ENCODE results near the gene NHLRC4.

Gene NHLRC4, protein sequence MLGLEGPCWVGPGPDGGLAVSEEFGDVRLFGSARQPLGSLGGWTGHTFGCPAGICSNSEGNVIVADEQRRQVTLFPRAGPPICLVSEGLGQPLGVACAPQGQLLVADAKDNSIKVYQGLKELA

DNA sequence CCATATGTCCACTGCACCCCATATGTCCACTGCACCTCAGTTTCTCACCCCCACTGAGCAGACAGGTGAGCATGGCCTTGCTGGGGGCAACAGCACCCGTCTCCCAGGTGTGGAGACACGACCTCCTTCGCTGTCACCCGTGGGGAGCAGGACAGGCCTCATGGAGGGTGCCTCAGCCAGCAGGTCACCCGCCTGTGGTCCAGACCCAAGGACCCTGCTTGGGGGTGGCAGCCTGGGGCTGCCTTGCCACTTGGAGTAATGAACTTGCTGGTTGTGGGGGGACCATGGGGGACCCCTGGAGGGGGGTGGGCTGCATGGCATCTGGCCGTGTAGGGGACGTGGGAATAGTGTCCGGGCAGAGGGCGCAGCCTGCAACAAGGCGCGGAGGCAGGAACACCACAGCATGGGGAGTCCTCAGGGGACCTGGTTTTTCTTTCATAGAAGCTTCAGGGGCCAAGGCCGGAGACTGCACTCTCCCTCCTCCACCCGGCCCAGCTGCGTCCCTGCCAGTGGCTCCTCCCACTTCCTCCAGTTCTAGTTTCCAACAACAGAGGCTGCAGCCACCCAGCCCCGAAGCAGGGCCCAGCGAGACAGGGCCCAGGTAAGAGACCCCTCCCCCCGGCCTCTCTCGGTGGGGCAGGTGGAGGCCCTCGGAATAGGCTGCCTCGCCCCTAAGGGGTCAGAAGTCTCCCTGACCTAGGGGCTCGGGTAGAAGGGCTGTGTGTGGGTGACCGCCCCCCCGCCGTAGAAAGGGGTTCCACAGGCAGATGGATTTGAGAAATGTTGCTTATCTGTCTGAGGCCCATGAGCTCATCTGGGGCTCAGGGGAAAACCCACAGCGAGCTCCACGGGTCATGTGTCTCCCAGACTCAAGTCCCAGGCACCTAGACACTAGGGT lies at the start of gene NHLRC4:
Gene NHLRC4 (plus strand): TSS at position 531 of the 898 bp plus-strand sequence. CDS start 1,043 bp downstream, outside the sequence.
- DNase-seq: peak; percentile 45

DNA sequence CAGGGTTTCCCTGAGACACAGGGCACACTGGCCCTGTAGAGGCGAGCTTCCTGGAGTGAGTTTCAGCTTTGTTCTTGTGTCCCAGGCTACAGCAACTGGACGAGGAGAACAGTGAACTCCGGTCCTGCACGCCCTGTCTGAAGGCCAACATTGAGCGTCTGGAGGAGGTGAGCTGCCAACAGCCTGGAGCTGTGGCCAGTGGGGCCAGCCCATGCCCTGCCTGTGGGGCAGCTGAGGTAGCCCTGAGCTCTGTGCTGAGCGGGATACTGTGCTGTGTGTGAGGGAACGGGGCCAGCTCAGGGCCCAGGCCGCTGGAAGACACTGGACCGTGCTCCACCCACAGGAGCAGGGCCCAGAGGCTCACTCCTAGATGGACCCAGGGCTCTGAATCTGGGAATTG lies 47.9 kb upstream of the NHLRC4 start:
- no peak for DNase-seq

DNA sequence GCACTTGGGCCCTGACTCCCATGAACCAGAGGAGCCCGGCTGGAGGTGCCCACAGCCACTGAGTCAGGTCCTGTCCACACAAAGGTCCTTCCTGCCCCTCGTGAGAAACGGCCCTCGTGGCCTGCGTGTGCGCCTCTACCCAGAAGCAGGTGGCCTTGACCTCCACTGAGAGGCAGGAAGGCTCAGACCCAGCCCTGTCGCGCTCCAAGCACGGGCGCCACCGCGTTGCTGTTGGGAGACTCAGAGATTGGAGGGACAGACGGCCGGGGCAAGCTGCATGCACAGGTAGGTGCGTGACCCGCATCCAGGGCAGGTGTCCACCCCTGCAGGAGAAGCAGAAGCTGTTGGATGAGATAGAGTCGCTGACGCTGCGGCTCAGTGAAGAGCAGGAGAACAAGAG lies 47.4 kb upstream of the NHLRC4 start:
- DNase-seq: no peak

DNA sequence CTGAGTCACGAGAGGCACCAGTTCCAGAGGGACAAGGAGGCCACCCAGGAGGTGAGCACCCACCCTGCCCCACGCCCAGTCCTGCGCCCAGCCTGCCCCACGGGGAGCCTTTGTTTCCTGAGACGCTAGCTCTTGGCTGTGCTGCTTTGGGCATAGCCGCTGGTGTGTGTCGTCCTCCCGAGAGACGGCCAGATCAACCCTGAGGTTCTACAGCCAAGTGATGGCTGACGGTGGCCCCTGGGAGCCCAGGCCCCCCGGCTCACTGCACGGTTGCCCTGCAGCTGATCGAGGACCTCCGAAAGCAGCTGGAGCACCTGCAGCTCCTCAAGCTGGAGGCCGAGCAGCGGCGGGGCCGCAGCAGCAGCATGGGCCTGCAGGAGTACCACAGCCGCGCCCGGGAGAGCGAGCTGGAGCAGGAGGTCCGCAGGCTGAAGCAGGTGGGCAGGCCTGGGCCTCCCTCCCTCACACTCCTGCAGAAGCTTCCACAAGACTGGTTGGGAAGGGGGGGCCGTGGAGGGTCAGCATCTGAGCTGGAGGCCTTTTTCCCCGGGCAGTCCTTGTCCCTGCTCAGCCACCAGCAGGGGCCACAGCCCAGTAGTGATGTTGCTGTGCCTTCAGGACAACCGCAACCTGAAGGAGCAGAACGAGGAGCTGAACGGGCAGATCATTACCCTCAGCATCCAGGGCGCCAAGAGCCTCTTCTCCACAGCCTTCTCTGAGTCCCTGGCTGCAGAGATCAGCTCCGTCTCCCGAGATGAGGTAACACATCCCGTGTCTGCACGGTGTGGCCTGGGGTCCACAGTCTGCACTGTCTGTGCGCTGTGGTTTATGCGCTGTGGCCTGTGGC lies 46.7 kb upstream of the NHLRC4 start:
- DNase-seq: no peak

DNA sequence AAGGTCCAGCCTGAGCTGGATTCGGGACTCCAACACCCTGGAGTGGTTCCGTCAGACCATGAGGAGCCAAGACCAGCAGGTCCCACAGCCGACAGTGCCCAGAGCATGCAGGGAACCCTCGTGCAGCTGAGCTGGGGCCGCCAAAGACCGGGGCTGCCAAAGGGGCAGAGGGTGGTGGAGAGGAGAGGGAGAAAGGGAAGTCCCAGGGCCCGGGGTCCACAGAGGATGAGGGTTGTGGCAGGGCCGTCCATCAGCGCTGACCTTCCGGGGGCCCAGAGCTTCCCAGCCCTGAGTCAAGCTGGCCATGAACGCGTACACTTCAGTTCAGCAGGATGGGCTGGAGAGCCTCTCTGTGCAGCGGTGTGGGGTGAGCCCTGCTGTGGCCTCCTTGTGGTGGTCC lies 46.0 kb upstream of the NHLRC4 start:
- no peak for DNase-seq

DNA sequence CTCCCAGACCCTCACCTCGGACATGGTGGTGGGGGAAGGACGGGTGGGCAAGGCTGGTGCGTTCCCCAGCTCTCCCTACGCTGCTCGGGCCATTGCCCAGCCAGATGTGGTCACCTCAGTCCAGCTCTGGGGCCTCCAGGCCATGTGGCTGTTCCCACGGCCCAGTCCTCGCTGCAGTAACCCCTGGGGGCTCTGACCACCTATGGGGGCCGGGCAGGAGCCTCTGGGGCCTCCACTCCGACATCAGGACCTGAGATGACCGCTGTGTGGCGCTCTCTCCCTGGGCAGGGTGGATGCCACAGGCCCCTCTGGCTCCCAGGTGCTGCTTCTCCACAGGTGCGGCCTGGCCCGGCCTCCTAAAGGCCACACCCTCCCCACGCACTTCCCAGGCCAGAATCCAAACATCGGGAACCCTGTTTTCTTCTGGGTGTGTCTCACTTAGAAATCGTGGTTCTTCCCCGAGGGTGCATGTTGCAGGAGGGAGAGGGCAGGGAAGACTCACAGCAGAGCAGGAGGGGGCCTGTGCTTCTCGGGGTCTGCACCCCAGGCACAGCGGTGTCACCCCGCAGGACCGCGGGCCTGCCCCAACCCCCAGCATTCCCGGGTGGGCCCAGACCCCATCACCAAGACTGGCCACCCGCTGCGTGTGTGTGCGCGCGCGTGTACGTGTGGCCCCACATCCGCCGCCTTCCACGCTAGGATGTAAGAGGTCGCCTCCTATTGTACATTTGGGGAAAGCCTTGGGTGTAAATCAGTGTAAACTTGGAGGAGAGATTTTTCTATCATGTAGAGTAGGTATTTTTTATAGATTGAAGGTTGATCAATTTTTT lies 45.2 kb upstream of the NHLRC4 start:
- DNase-seq: no peak

DNA sequence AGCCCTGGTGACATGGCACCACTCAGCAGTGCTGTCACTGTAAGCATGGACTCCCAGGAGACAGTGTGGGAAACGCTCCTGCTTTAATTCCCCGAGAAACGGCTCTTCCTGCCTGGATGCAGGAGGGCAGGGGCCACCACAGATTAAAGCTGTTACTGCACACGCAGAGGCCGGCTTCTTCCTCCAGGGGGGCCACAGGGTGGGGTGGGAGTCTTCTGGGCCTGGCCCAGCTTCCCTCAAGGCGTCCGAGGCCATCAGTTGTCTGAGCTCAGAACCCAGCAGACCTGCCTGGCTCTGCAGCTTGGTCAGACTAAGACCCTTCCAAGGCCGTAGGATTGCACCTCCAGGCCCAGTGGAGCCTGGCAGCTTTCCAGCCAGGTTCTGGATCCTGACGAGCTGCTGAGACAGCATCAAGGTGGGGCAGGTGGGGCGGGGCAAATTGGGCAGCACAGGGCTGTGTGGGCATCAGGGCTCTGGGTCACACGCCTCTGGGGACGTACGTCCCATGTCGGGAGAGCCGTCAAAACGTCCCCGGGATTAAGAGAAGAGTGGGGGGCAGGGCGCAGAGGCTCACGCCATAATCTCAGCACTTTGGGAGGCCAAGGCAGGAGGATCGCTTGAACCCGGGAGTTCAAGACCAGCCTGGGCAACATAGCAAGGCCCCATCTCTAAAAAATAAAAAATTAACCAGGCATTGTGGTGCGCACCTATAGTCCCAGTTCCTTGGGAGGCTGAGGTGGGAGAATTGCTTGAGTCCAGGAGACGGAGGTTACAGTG lies 44.3 kb upstream of the NHLRC4 start:
- DNase-seq: no peak

DNA sequence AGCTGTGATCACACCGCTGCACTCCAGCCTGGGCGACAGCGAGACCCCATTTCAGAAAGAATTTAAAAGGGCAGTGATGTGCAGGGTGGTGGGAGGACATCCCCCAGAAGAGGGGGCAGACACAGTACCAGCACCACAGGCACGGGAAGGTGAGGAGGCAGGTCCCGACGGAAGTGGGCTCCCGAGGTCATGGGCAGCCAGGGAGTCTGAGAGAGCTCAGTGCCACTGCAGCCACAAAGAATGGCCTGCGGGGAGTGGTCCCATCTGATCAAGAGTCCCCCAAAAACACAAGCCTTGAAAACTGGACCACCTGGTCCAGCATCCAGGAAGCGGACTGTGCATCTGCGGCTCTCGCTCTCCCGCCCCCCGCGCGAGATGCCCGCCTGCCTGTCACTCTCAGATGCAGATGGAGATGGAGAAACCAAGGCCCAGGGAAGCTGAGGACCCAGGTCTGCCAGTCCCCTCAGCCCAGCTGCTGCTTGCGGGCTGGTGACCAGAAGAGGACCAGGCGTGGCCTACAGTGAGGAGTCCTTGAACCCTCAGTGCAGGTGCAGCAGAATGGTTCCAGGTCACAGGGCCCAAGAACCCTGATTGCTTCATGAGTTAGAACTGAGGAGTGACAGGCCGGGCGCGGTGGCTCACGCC lies 43.6 kb upstream of the NHLRC4 start:
- no peak for DNase-seq

DNA sequence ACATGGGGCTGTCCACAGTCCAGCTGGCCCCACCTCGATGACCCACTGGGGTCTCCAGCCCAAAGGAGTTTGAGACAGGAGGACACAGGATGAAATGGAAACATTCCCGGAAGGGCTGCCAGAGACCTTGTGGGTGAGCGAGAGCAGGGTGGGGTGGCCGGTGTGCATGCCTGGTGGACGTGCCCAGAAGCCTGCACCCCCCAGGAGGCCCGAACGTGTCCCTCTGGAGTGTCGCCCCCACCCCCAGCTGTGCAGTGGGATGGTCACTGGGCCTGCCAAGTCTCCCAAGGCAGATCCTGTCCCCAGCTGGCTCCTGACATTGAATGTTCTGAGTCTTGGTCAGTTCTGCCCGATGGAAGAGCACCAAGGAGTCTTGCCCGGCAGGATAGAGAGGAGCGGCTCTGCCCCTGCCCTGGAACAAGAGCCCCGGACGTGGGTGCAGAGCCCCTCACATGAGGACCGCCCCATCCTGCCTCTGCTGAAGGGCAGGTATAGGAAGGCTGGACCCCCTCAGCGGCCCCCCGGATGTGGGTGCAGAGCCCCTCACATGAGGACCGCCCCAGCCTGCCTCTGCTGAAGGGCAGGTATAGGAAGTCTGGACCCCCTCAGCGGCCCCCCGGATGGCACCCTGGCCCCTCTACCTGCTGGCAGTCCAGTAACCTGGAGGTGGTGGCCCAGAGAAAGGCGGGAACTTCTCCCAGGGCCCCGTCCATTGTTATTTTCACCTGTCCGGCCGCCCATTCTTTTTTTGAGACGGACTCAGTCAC lies 42.3 kb upstream of the NHLRC4 start:
- no peak for DNase-seq

DNA sequence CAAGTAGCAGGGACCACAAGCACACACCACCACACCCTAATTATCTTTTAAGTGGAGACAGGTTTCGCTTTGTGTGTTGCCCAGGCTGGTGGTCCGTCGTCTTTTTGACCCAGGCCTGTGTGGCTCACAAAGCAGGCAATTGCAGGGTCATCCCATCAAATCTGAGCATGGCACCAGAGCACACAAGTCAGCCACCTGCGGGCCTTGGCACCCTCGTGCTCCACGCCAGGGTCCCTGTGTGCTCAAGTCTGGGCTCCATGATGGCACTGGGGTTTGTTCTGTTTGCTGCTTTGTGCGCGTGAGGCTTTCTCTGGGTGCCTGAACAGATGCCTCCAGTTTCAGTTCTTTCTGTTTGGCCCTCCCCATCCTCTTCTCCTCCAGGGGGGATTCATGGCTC lies 41.7 kb upstream of the NHLRC4 start:
- DNase-seq: no peak

DNA sequence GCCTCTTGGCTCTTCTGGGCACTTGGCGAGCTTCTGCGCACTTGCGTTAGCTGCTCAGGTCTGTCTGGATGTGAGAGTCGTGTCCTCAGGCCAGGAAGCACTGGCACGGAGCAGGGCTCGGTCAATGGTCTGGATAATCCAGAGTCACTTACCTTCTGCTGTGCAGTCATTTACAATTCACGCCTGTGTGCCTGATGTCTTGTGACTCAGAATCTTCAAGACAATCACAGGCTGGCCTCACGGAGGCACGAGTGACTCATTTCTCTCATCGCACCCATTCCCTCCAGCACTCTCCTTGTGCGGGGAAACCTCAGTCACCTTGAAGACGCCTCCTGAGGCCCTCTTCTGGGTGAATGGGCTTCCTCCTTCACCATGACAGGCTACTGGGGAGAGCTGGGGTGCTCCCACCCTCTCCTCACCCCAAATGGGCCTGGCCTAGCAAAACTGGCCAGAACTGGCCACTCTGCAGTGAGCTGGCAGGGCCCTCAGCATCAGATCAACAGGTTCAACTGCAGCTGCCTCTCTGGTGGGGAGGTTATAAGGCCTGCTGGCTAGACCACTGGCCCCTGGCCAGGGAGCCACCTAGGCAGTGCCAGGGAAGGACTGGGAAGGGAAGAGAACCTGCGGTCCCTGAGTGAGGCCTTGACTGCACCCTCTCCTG lies 41.2 kb upstream of the NHLRC4 start:
- DNase-seq: peak; percentile 86

DNA sequence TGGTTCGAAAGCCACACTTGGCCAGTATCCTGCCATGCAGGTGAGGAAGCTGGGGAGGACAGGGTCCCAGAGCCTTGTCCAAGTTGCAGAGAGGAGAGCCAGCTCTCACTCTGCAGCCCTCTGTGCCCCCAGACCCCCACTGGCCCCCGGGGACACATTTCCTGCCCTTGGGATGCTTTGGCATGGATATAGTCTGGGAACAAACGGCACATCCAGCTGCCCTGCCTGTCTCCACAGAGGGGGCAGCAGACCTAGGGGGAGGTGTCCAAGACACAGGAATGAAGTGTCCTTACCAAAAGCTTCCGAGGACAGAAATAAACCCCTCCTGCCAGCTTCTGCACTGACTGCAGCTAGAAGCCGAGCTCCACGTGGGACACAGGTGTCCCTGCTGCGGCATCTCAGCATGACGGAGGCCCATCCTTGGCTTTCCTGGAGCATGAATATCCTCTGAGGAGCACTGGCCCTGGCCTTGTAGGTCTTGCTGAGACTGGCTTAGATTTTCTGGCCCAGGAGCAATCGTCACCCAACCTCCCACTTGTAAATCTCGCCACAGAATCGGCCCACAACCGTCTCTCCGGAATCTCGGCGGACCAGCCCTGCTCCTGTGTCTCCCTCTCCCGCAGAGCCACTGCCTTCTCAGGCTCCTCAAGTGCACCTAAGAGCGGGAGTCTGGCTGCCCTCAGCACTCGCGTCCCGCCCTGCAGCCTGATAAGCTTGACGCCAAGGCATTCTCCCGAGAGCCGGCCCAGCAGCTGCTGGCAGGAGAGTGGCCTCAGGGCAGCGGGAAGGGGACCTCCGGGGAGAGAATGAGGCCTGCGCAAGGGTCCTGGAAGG lies 40.4 kb upstream of the NHLRC4 start:
- peak; percentile 19 for DNase-seq

DNA sequence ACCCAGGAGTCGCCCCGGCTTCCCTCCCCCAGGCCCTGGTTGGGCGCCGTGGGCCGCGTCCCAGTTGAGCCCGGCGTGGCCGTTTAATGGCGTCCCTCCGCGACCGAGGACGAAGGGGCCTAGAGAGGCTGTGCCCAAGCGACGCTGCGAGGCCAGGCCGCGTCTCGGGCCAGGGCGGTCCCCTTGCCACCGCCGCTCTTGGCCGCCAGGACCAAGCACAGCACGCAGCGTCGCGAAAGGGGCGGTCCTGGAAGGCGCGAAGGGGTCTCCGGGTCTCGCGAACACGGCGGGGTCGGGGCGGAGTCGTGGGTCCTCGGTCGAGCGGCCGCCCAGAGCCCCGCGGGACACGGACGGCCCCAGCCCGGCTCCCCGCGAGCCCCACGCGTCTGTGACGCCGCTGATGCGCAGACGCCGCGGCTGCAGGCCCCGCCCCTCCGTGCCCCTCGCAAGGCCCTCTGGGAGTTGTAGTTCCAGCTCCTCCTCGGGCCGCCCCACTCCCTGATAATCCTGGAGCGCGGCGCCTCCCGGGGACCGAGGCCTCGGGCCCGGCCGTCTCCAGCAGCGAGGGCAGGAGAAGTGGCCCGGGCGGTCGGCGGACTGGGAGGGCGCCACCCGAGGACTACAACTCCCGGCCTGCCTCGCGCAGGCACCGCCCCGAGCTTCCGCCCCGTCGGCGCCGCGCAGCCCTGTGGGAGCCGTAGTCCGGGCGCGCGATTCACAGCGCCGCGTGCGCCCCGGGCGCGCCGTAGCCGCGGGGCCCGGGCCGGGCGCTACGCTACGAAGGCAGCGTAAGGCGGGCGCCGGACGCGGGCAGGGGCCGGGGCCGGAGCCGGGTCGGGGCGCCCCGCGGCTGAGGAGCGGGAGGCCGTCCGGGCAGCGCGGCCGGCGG lies 39.5 kb upstream of the NHLRC4 start, which contains the start of gene CAPN15:
Gene CAPN15 (plus strand): TSS at position 698 of the 889 bp plus-strand sequence. CDS start 19,127 bp downstream, outside the sequence.
- DNase-seq: peak; percentile 86

DNA sequence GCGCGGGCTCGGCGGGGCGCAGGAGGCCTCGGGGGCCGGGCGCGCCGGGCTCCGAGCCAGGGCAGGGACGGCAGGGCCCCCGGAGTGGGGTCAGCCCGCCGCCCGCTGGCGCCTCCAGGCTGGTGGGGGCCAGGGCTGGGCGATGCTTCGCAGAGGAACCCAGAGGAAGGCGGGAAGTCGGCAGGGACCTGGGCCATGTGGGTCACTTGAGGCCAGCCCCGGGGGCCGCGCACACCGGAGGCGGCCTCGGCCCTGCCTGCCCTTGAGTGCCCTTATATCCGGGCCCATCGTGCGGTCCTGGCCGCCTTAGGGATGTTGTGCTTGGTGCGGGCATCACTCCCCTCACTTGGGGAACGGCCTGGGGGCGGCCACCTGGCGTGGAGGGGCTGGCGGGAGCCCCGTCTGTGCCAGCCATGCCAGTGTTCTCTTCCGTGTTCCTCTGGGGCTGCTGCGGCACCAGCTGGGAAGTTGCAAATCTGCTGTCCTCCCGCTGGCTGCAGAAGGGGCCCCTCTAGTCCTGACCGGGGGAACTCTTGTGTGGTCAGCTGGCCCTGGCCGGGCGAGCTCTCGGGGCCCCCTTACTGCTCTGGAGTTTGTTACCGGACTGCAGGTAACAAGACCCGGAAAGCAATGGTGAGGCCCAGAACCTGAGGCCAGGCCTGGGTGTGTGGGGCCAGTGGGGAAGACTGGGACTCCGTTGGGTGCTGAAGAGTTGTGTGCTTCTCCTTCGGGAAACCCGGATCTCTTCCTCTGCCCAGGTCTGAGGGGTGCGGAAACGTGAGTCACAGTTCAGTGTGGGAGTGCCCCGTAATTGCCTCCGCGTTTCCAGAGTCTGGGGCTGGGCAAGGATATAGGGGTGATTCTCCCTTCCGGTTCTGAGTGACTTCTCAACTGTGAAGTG lies 38.4 kb upstream of the NHLRC4 start:
- peak; percentile 55 for DNase-seq

DNA sequence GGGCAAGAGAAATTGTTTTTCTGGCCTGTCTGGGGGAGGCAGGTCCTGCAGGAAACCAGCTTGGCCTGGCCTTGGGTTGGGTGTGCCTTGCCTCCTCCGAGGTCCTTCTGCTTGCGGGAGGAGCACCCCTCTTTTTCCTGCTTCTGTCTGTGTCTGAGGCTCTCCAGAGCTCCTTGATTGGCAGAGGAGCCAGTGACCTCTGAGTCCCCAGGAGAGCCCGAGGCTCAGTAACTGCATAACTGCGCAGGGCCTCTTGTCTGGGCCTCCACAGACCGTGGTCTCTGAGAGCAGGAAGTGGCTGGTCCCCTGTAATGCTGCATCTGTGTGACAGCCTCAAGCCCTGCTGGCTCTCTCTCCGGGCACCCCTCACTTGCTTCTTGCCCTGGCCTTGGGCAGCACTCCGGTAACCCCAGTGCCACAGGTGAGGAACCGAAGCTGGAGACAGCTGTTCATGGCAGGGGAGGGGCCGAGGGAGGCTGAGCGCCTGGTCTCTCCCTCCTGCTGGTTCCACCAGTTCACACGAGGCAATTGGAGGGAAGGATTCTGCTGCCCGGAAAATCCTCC lies 37.7 kb upstream of the NHLRC4 start:
- DNase-seq: no peak

DNA sequence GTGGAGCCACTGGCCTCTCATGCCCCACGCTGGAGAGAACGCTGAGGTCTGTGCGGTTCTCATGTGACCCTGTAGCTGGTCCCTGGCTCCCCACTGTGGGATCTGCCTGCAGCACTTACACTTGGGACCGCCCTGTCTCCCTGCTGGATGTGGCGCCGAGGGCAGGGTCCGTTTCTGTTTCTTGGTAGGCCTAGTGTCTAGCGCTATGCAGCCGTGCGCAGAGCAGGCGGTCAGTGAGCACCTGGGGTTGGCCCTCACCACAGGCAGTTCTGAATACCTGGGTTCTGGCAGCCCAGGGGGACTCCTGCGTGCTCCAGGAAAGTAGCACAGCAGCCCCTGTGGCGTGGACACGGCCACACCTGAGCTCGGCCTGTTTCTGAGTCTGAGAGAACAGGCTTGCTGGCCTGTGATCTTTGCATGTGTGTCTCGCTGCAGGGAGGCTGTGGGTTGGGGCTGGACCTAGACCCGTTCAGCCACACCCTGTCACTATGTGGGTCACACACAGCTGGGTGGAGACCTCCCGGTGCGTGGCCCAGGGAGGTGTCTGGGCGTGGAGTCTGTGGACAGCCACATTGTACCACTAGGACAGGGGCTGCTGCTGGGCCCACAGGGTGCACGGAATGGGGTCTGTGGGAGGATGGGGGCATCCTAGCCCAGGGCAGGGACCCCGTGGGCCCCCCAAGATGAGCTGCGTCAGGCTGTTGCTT lies 36.5 kb upstream of the NHLRC4 start:
- no peak for DNase-seq

All from stimulated activated CD4-positive, alpha-beta T cell treated with anti-CD3 and anti-CD28 coated beads, Interleukin-4, amount 100 ng/mL, for 24 hours (primary cell).